HG02970 (cell line): ENCODE data around the gene VPS18.

Source experiments
- ATAC-seq: cut with Tn5 transposase; IDR thresholded peaks from one replicate; pipeline ENCODE4 v1.9.1; 2021; ENCODE audit warnings: mild to moderate bottlenecking, moderate library complexity, moderate number of reproducible peaks; ENCODE audit not compliant: unreplicated experiment, low FRiP score

The VPS18 gene

DNA sequence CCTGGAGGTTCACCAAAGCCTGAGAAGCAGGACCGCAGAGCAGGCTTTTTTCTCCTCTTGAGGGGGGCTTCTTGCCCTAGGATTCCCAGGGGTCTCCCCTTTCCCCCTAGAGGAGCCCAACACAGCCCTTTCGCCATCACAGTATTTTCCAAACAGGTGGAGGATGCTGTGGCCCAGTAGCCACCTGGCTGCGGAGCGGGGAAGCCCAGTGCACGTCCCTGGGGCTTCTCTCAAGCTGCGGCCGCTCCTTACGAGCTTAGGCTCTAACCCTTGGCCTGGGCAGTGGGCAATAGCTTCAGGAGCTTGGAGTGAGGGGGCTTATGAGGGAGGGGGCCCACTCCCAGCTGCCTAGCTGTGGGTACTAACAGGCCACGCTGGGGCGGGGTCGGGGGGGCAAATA, 23.3 kb downstream of the VPS18 start:
- no peak for ATAC-seq

GRCh38 chr15:40918146-40918798, 24.0 kb downstream of the VPS18 start:
- ATAC-seq, result no peak

DNA sequence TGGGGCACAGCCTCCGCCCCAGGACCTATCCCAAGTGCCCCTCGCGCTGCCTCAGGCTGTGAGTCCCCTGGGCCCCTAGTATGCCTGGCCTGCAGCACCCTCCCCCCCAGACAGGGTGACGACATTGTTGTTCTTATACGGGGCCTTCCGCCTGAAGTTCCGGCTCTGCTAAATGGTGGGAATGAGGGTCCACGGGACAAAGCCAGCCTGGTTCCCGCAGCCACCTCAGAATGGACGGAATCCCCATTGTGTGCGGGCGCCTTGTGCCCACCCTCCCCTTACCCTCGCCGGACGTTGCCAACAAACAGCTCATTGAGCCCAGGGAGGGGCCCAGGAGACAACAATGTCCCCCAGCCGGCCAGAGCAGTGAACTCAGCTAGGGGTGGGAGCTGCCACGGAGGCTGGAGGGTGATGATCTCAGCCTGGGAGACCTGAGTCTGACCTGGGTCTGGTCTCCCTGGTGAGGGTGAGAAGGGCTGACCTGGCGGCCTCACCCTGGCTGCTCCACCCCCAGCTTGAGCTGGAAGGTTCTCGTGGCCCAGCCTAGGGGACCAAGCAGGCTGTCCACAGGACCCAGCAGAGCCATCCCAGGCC, 24.6 kb downstream of the VPS18 start:
- ATAC-seq, result no peak

GRCh38 chr15:40921949-40922607, 27.8 kb downstream of the VPS18 start:
- ATAC-seq, result no peak

- ATAC-seq, result no peak
Observed at GRCh38 chr15:40922608-40923005, 28.4 kb downstream of the VPS18 start.

- ATAC-seq, result no peak
Observed at GRCh38 chr15:40923551-40923950, 29.3 kb downstream of the VPS18 start.

DNA sequence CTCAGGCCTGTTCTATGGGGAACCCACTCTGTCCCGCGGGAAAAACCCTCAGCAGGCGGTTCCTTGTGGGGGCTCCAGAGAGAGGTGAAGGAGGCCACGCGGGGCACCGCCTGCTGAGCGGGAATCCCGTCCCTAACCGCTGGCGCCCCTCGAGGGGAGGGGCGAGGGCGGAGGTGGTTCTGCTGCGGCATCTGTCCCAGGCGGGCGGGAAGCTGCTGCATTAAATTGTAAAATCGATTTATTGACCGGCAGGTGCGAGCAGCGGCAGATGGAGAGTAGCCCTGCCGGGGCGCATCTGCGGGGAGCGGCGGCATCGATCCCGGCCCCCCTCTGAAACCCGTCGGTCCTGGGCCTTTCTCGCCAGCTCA, 31.2 kb downstream of the VPS18 start:
- no peak for ATAC-seq

DNA sequence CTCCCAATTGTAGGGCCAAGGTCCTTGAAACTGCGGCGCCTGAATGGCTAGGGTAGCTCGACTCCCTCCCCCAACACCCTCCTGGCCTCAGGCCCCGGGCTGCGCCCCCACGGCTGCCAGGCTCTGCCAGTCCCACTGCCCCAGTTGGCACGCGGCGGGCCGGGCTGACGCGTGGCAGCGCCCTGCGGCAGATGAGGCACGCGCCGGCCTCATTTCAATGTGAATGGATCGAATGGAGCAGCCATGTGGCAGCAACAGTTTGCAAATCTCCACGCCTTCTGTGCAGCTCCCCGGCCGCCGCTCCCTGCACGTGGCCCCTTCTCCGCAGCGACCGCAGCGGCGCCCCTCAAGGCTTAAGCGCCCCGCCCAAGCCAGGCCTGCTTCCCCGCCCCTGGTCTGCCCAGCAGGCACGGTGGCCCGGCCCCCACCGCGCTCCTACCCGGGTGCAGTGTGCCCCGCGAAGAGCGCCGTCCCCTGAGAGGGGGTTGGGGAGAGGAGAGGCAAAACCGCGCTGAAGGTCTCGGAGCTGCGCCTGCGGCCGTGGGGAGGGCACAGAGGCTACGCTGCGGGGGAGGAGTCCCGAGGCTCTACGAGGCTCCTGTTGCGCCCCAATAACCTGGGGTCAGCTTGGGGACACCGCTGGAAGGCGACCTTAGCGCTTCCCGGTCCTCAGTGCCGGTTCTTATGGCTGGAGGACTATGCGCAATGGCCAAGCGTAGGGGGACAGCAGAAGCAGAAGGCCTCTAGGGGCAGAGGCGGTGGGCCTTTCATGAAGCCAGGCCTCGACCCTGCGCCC, 31.8 kb downstream of the VPS18 start:
- ATAC-seq, result no peak

DNA sequence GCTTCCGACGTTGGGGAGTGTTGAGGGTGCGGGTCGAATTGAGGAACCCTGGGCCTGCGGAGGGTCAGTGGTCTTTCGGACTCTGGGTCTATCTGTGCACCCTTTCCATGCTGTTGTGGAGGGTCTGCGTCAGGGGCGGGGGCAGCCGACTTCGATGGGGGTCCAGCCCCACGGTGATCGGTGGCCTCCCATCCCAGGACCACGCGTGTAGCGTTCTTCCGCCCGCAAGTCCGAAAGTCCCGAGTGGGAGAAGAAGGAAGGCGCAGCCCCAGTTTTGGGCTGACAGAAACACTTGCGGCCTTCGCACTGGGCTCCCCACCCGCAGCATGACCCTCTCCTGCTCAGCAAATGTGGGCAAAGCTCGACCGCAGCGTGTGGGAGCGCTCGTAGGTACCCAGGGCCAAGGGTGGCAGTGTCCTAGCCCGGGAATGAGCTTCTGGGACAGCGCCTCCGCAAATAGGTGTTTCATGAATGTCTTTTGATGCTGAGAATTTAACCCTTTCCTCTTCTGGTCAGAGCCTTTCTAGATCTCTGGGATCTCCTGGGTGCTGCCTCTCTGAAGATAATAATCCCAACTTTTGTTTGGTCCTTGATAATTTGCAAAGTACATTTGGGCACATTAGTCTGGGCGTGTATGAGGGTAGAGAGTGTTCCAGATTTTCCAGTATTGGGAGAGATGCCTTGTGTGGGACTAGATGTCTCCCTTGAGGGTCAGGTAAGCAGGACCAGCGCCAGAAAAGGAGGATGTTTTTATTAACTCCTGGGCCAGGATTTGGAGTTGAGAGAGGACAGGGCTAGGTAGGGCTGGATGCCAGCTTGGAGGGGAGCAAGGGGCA, 32.6 kb downstream of the VPS18 start:
- no peak for ATAC-seq

DNA sequence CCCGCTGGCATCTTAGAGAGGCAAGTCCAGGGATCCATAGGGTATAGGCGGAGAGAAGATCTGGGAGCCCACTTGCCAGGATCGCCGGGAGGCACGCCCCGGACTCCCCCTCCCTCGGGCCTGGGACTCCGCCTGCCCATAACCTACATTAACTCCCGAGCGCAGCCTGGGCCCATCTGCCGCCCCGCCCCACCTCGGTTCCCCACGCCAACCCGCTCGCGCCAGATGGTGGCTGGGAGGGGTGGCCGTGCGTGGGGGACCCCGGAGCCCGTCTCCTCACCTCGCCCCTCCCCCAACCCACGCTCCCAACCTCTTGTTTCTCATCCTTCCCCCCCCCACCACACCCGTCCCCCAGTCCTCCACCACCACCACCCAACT, 33.2 kb downstream of the VPS18 start:
- no peak for ATAC-seq

GRCh38 chr15:40927873-40928806, 33.9 kb downstream of the VPS18 start:
- ATAC-seq, result no peak

DNA sequence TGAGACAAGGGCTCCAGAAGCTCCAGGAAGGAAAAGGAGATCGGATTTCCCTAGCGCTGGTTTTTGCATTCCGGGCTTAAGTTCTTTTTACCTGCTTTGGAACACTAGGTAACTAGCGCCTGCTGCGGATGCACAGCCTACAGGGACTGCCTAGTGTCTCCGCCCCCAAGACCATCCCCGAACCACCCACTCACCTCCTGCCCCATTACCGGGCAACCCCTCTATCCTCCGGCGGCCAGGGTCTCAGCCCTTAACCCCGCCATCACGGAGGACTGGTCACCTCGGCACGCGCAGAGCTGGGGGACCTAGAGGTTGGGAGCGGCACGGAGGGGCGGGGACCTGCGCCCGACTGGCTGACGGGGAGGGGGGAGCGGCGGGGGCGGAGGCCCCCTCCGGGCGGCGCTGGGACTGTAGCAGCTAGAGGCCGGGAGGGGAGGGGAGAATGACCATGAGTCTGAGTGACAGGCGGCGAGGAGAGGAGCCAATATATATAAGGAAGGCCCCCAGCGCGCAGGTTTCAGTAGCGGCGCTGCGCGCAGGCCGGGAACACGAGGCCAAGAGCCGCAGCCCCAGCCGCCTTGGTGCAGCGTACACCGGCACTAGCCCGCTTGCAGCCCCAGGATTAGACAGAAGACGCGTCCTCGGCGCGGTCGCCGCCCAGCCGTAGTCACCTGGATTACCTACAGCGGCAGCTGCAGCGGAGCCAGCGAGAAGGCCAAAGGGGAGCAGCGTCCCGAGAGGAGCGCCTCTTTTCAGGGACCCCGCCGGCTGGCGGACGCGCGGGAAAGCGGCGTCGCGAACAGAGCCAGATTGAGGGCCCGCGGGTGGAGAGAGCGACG, 34.8 kb downstream of the VPS18 start, which contains the start of gene DLL4:
DLL4 (plus strand) TSS at position 520 of the 839 bp plus-strand sequence. CDS start 329 bp downstream, outside the sequence.
- ATAC-seq, result no peak

- ATAC-seq, result no peak
Observed at GRCh38 chr15:40929660-40930429, 35.6 kb downstream of the VPS18 start.

DNA sequence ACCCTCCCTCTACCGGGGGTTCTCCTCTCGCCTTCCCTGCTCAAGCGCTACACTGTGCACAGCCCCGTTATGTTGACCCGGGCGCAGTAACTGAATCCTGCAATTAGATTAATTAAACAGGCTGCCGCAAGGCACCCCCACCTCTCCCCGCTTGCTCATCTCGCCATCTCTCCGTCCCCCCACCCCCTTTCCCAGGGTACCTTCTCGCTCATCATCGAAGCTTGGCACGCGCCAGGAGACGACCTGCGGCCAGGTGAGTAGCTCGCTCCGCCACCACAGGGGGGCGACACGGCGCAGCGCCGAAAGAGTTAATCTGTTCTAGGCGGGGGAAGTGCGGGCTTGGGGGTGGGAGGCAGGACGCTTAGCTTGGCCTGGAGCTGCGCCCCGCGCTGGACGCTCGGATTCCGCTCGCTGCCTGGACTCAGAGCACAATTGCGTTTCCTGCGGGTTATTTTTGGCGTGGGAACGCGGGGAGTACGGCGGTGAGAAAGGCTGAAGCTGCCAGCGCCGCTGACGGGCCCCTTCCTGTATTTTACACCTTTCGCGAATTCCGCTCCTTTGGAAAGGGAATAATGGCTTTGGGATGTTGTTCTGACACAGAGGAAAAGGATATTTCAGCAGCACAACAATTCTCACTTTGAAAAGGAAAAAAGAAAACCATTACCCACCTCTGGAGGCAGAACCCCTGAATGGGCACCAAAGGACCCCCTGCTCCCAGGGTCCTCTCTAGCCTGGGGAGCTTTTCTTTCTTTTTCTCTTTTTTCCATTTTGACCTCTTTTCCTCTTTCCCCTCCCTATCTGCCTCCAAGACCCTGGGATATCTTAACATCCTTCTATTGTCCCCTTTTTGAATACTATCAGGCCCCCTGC, 36.4 kb downstream of the VPS18 start:
- ATAC-seq, result no peak

DNA sequence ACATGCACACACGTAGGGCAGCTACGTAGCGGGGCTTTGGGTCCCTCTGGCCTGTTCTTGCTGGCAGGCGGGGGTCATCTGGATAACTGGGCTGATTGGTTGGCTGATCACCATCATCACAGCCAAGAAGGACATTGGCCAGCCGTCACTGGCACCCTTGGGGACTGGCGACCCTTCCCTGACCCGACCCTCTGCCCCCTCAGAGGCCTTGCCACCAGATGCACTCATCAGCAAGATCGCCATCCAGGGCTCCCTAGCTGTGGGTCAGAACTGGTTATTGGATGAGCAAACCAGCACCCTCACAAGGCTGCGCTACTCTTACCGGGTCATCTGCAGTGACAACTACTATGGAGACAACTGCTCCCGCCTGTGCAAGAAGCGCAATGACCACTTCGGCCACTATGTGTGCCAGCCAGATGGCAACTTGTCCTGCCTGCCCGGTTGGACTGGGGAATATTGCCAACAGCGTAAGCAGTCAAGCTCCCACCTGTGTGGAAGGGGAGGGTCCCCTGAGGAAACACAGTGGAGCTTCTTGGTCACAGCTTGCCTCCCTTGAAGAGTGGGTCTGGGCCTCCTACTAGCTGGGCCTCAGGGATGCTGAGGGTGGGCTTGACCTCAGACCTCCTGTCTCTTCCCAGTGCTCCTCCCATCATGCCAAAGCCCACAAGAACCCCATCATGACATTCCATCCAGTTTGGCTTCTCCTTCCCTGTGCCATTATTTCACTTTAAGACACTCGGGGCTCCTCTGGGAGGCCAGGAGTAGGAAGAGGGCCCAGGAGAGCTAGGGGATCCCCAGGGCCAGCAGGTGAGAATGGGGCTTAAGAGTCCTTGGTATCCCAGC, 37.3 kb downstream of the VPS18 start:
- ATAC-seq, result no peak

- no peak for ATAC-seq
Observed at GRCh38 chr15:40932156-40932555, 37.9 kb downstream of the VPS18 start.
